Activated CD4-positive, alpha-beta T cell treated with anti-CD3 and anti-CD28 coated beads for 36 hours (primary cell): ENCODE results near the gene TMEM272. TPM values are rescaled to one million over a fixed set of nuclear protein-coding genes. Genes with fewer than 3 reads are reported as not detected.

Experiments used
- ATAC-seq: fragments of 200-7000 bp; cut with Tn5 transposase; one replicate; pipeline ENCODE4 v1.10.0; 2021; ENCODE audit warnings: mild to moderate bottlenecking, moderate library complexity
- CTCF ChIA-PET: fragments of 350-600 bp; sonication (Branson Sonifier 250); formaldehyde crosslinking; loops from one replicate; lab custom pipeline; 2021; ENCODE audit warnings: antibody characterized with exemption; lab: Charles Lee
- POLR2A ChIA-PET: fragments of 350-600 bp; sonication (Branson Sonifier 250); formaldehyde crosslinking; loops from one replicate; lab custom pipeline; 2021; ENCODE audit warnings: antibody characterized with exemption, inconsistent platforms; lab: Charles Lee
- DNase-seq: peaks from one replicate; pipeline ENCODE4 v3.0.0-alpha.2; 2020
- H3K27ac Mint-ChIP-seq: one replicate; pipeline ENCODE4 v1.8.0; 2021; ENCODE audit warnings: mixed read lengths
- H3K27me3 Mint-ChIP-seq: one replicate; pipeline ENCODE4 v1.8.0; 2021; ENCODE audit warnings: mixed read lengths
- H3K36me3 Mint-ChIP-seq: one replicate; pipeline ENCODE4 v1.8.0; 2021; ENCODE audit warnings: low read depth, mixed read lengths
- H3K4me1 Mint-ChIP-seq: one replicate; pipeline ENCODE4 v1.8.0; 2021; ENCODE audit warnings: mixed read lengths
- H3K4me3 Mint-ChIP-seq: one replicate; pipeline ENCODE4 v1.8.0; 2021; ENCODE audit warnings: mild to moderate bottlenecking, moderate library complexity, mixed read lengths
- H3K9me3 Mint-ChIP-seq: one replicate; pipeline ENCODE4 v1.8.0; 2021; ENCODE audit warnings: low read depth, mixed read lengths
- intact Hi-C, 2 experiments: fragments of 100-400 bp; cut with DNase I in 1 of 2; cut with micrococcal nuclease in 1 of 2; formaldehyde crosslinking; loops; one replicate each; pipeline versions ENCODE4 v1.14.2 to v1.15.1; 2022 to 2024; cut with DNase I, micrococcal nuclease
- total RNA-seq, 2 experiments: library from RNA; stranded (reverse); gene quantifications; one replicate each; pipeline ENCODE4 v1.2.3, GENCODE V29; 2021

TMEM272 gene
- total RNA-seq, 2 experiments from 2014 or later: 0.18 to 0.33 TPM

DNA sequence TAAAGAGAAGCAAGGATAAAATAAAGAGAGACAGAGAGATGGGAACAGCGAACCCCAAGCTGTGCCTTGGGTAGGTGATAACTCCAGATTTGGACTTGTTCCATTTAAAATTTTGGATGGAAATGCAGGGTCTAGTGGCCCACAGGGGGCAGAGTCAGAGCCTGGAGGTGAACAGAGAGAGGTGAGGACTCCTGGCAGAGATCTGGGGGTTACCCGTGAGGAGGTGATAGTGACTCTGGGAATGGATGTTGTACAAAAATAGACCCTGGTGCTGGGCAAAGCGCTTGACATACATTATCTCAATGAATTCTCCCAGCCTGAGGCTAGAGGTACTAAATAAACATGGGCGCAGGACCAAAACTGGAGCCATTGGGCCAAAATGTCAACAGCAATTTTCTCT is 26.7 kb downstream of the TMEM272 start:
- CTCF ChIA-PET: interaction anchor here (0.6 to 12.6 kb wide), 5 partner anchors 8 to 309 kb away, joined by 3 to 154 read pairs (median 3); no protein-coding TSS in a partner anchor
- Mint-ChIP-seq H3K27me3 (no peaks in the 10 kb centered on the region), H3K4me3 (peak overlapping the region; percentile 33), H3K4me1 (peaks cover 95% of the 10 kb centered on the region), H3K27ac (peak overlapping the region; percentile 85), H3K9me3 (no peaks in the 10 kb centered on the region), H3K36me3 (no peaks in the 10 kb centered on the region)
- peak; percentile 30 for DNase-seq
- POLR2A ChIA-PET: interaction anchor here (0.9 kb wide), 1 partner anchor 13 kb away, joined by 3 read pairs; no protein-coding TSS in a partner anchor
- intact Hi-C loops: loop anchor here (2.0 to 10.0 kb wide), 4 partner anchors 13 to 377 kb away; partner anchors contain the start of genes ATP7B (in 1 of the 2) and DHRS12 (in 1 of the 2)
- no peak for ATAC-seq

DNA sequence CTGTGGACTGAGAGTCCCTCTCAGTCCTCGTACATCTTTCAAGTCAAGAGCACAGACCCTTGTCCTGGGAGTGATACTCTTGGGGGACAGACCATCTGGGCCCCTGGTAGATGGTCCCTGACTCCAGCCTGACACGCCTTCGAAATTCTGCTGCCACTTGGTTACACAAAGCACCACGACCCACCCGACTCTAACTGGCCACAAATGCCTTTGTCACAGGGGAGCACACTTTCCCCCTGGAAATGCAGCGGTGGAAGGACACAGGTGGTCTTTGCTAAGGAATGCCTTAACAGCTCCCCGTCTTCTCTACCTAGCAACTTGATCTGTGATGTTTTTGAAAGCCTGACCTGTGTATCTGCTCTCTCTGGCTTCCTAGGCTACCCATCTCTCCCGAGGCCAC is 27.3 kb downstream of the TMEM272 start:
- H3K9me3 Mint-ChIP-seq: no peaks in the 10 kb centered on the region
- ATAC-seq (no peak), DNase-seq (no peak)
- peak overlapping the region; percentile 85 for H3K27ac Mint-ChIP-seq
- no peaks in the 10 kb centered on the region for H3K27me3 Mint-ChIP-seq
- CTCF ChIA-PET: interaction anchor here (0.6 to 12.6 kb wide), 5 partner anchors 7 to 309 kb away, joined by 3 to 154 read pairs (median 3); no protein-coding TSS in a partner anchor
- peaks cover 94% of the 10 kb centered on the region for H3K4me1 Mint-ChIP-seq
- intact Hi-C loops: loop anchor here (2.0 to 10.0 kb wide), 4 partner anchors 13 to 377 kb away; partner anchors contain the start of genes ATP7B (in 1 of the 2) and DHRS12 (in 1 of the 2)
- peak overlapping the region; percentile 4 for H3K4me3 Mint-ChIP-seq
- POLR2A ChIA-PET: no interaction called here
- no peaks in the 10 kb centered on the region for H3K36me3 Mint-ChIP-seq

DNA sequence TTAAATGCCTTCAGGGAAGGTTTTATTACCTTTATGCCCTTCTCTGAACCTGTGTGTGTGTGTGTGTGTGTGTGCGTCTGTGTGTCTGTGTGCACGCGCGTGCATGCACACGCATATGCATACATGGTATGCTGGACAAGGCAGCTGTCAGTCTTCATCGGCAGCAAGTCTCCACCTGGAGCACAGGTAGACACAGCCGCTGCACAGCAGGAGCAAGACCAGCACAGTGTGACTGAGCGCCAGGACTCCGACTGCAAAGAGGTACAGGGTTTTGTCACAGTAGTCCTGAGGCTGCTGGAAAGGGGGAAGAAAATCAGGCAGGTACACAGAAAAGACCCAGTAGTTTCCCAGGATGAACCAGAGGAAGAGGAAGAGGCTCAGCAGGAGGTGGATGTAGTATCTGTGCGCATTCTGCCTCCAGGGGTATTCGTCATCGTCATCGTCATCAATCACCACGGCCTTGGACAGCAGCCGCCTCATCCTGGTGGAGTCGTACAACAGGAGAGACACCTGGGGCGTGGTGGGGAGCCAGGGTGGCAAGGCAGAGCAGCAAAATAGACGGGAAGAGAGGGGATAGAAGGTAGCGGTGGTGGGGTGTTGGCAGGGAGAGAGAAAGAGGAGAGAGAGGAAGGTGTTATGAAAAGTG is 28.2 kb downstream of the TMEM272 start:
- ATAC-seq (no peak), DNase-seq (no peak)
- Mint-ChIP-seq H3K4me1 (peaks cover 93% of the 10 kb centered on the region), H3K27me3 (no peaks in the 10 kb centered on the region), H3K4me3 (no peak overlapping the region), H3K9me3 (no peaks in the 10 kb centered on the region), H3K27ac (peak overlapping the region; percentile 61), H3K36me3 (no peaks in the 10 kb centered on the region)
- intact Hi-C loops: loop anchor here (5.0 to 10.0 kb wide), 2 partner anchors 91 to 378 kb away; no protein-coding TSS in a partner anchor
- POLR2A ChIA-PET: no interaction called here
- CTCF ChIA-PET: interaction anchor here (1.4 to 12.1 kb wide), 11 partner anchors 7 to 378 kb away, joined by 7 to 154 read pairs (median 15); no protein-coding TSS in a partner anchor

DNA sequence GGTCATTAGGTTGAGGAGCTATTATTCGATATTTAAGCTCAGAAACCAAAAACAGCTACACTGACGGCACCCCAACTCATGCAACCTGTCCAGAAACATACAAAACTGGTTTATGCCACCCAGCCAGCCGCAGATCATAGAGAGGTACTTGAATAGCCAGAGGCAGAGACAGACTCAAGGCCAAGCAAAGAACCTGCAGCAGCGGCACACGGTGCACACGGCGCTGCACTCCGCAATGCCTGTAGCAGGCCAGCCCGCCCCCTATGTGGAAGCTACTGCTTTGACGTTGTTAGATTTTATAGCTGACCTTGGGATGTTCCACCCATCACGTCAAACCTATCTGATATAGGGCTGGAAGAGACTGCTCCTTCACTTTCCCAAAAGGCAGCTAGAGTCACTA is 29.1 kb downstream of the TMEM272 start:
- ATAC-seq: no peak
- Mint-ChIP-seq H3K4me1 (peaks cover 89% of the 10 kb centered on the region), H3K9me3 (no peaks in the 10 kb centered on the region), H3K4me3 (peak overlapping the region; percentile 56), H3K27me3 (no peaks in the 10 kb centered on the region), H3K36me3 (no peaks in the 10 kb centered on the region), H3K27ac (peak overlapping the region; percentile 83)
- ChIA-PET CTCF (interaction anchor here (0.7 to 12.1 kb wide), 34 partner anchors 8 to 636 kb away, joined by 3 to 154 read pairs (median 4); no protein-coding TSS in a partner anchor), POLR2A (interaction anchor here (0.6 to 1.2 kb wide), 2 partner anchors 10 to 14 kb away, joined by 5 to 6 read pairs; no protein-coding TSS in a partner anchor)
- peak; percentile 30 for DNase-seq
- intact Hi-C loops: loop anchor here (1.0 to 10.0 kb wide), 6 partner anchors 12 to 379 kb away; partner anchors contain the start of gene DHRS12 (in 1 of the 2)

DNA sequence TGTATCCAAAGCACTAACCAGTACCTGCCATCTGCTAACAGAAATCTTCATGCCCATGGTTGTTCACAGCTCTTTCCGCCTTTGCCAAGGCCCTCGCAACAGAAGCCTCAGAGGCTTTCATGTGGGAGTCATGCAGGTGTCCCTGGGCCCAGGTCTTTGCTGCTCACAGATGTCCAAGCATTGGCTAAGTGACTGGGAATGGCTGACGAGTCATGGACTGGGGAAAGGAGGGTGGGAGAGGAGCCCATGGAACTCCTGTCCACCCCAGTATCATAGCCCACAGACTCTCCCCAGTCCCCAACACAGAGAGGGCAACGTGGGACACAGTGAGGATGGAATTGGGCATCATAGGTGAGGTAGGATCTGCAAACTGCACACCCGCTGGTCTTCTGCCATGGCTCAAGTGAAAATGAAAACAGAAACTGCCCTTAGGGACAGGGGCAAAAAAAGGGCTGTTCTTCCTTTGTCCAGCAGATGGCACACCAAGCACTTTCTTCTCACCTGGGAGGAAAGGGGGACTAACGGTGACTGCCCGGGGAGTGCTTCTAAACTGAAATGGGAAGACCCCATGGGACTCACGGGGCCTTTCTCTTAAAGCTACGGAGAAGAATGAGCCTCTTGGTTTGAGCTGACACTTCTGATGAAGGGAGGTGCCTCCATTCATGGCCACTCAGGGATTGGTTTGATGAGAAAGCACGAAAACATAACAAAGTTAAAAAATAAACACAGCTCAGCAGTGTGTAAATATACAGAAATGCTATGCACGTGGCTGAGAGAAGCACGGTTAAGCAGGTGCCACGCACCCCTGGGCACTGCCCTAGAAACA is 29.9 kb downstream of the TMEM272 start:
- H3K9me3 Mint-ChIP-seq: no peaks in the 10 kb centered on the region
- H3K4me3 Mint-ChIP-seq: peak overlapping the region; percentile 56
- H3K36me3 Mint-ChIP-seq: no peaks in the 10 kb centered on the region
- ATAC-seq: peak; percentile 70
- peak overlapping the region; percentile 83 for H3K27ac Mint-ChIP-seq
- H3K4me1 Mint-ChIP-seq: peaks cover 81% of the 10 kb centered on the region
- CTCF ChIA-PET: interaction anchor here (0.6 to 12.1 kb wide), 43 partner anchors 9 to 636 kb away, joined by 3 to 154 read pairs (median 4); partner anchors contain the start of gene ALG11
- H3K27me3 Mint-ChIP-seq: no peaks in the 10 kb centered on the region
- peak; percentile 83 for DNase-seq
- intact Hi-C loops: loop anchor here (1.0 to 10.0 kb wide), 6 partner anchors 11 to 380 kb away; partner anchors contain the start of gene DHRS12 (in 1 of the 2)
- POLR2A ChIA-PET: interaction anchor here (0.6 to 1.2 kb wide), 2 partner anchors 11 to 13 kb away, joined by 5 to 6 read pairs; no protein-coding TSS in a partner anchor

DNA sequence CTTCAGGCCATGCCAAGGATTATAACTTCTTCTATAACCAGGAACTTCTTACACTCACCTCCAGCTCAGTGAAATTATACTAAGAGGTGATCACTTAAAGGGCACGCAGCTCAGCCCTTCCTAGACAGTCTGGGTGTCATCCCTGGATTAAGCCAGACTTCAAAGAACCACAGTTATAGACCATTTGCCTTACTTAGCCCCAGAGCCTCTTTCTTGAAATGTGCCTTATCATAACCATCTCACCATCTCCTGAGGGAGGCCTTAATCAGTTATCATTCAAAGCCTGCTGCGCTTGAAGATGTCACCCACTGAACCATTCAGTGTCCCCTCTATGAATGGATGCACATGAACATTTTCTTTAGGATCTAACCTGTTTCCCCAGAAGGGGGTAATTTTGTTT is 30.9 kb downstream of the TMEM272 start:
- DNase-seq (no peak), ATAC-seq (no peak)
- POLR2A ChIA-PET: interaction anchor here (1.0 kb wide), 1 partner anchor 361 kb away, joined by 3 read pairs; no protein-coding TSS in a partner anchor
- peaks cover 73% of the 10 kb centered on the region for H3K4me1 Mint-ChIP-seq
- intact Hi-C loops: loop anchor here in 1 of 2 experiments (10.0 kb wide), 1 partner anchor 381 kb away; no protein-coding TSS in a partner anchor
- H3K27me3 Mint-ChIP-seq: no peaks in the 10 kb centered on the region
- no peaks in the 10 kb centered on the region for H3K9me3 Mint-ChIP-seq
- CTCF ChIA-PET: interaction anchor here (0.6 to 12.1 kb wide), 20 partner anchors 8 to 617 kb away, joined by 3 to 154 read pairs (median 5); partner anchors contain the start of gene ALG11
- peak overlapping the region; percentile 83 for H3K27ac Mint-ChIP-seq
- no peak overlapping the region for H3K4me3 Mint-ChIP-seq
- H3K36me3 Mint-ChIP-seq: peaks cover 6% of the 10 kb centered on the region

DNA sequence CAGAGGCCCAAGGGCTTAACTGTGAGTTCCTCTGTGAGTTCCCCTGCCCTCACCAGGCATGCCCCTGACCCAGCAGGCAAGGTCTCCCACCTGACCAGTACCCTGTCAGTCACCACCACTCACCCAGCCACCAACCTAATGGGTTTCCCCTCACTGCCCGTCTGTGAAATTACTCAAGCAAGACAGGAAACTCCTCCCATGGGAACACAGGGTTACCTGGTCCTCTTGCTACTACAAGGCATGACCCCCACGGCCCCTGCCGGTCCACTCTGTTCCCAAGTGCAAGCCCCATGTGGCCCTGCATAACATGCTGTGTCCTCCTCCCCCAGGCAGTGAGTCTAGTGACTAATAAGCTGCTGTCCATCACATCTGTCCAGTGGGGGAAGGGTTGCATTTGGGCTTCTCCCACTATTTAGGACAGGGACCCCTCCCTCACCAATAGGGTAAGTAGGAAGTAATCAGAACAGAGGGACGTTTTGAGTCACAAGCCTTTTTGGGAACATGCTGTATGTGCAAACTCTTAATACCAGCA is 33.0 kb downstream of the TMEM272 start:
- CTCF ChIA-PET: interaction anchor here (0.5 to 12.1 kb wide), 4 partner anchors 12 to 20 kb away, joined by 3 to 154 read pairs (median 30); no protein-coding TSS in a partner anchor
- Mint-ChIP-seq H3K9me3 (peaks cover 2% of the 10 kb centered on the region), H3K27me3 (no peaks in the 10 kb centered on the region), H3K27ac (peak overlapping the region; percentile 84), H3K4me1 (peaks cover 58% of the 10 kb centered on the region), H3K36me3 (peaks cover 11% of the 10 kb centered on the region), H3K4me3 (no peak overlapping the region)
- ATAC-seq (peak; percentile 18), DNase-seq (peak; percentile 39)
- intact Hi-C loops: loop anchor here in 1 of 2 experiments (10.0 kb wide), 1 partner anchor 383 kb away; no protein-coding TSS in a partner anchor
- POLR2A ChIA-PET: interaction anchor here (1.0 kb wide), 1 partner anchor 10 kb away, joined by 3 read pairs; no protein-coding TSS in a partner anchor

DNA sequence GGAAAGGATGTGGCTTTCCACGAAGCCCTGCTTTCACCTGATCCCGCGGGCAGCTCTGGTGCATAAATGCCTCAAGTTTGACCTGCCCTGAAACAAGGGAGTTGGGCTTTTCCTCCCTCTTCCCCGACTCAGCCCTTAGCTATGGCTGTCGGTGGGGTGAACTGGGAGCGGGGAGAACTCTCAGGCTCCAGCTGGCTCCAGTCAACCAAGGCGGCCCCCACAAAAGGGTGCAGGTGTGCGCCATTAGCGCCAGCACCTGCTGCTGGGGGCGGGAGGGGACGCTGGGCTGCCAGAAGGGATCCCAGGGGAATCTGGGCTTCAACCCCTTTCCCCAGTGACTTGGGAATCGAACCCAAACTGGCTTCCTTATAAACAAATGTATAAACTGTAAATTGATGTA is 33.9 kb downstream of the TMEM272 start:
- no peaks in the 10 kb centered on the region for H3K27me3 Mint-ChIP-seq
- ATAC-seq (no peak), DNase-seq (no peak)
- H3K4me1 Mint-ChIP-seq: peaks cover 55% of the 10 kb centered on the region
- H3K27ac Mint-ChIP-seq: peak overlapping the region; percentile 45
- H3K36me3 Mint-ChIP-seq: peaks cover 11% of the 10 kb centered on the region
- CTCF ChIA-PET: interaction anchor here (1.4 to 12.1 kb wide), 2 partner anchors 13 to 21 kb away, joined by 5 to 154 read pairs; no protein-coding TSS in a partner anchor
- intact Hi-C loops: loop anchor here in 1 of 2 experiments (10.0 kb wide), 1 partner anchor 384 kb away; no protein-coding TSS in a partner anchor
- H3K4me3 Mint-ChIP-seq: no peak overlapping the region
- POLR2A ChIA-PET: no interaction called here
- H3K9me3 Mint-ChIP-seq: peaks cover 2% of the 10 kb centered on the region

DNA sequence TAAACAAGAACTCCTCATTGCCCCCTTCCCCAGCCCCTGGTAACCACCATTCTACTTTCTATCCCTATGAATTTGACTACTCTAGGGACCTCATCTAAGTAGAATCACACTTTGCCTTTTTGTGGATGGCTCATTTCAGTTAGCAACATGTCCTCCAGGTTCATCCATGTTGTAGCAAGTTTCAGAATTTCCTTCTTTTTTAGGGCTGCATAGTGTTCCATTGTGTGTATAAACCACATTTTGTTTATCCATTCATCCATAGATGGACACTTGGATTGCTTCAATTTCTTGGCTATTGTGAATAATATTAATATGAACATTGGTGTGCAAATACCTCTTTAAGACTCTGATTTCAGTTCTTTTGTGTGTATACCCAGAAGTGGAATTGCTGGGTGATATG is 36.2 kb downstream of the TMEM272 start:
- Mint-ChIP-seq H3K9me3 (peaks cover 2% of the 10 kb centered on the region), H3K4me3 (no peak overlapping the region), H3K36me3 (peaks cover 15% of the 10 kb centered on the region), H3K4me1 (peaks cover 51% of the 10 kb centered on the region), H3K27me3 (no peaks in the 10 kb centered on the region), H3K27ac (no peak overlapping the region)
- DNase-seq: no peak
- no peak for ATAC-seq
- intact Hi-C loops: no loop called here
- POLR2A ChIA-PET: no interaction called here
- CTCF ChIA-PET: interaction anchor here (12.1 kb wide), 1 partner anchor 15 kb away, joined by 154 read pairs; no protein-coding TSS in a partner anchor

DNA sequence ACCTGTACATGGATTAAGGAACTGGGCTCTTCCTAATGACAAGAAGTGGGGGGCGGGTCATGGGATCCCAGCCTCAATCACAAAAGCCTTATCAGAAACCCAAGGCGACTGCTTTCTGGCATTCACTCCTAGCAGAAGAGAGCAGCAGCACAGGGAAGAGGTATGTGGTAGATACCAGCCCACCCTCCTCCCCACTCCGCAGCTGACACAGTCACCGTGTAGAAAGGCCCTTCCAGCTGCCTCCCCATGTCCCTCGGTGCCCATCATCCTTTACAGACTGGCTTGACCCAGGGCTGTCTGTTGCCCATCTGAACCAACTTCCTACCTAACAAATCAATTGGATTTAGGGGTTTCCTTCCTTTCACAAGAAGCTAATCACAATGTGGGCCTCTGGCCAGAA is 37.9 kb downstream of the TMEM272 start:
- Mint-ChIP-seq H3K27ac (no peak overlapping the region), H3K9me3 (peaks cover 2% of the 10 kb centered on the region), H3K4me3 (no peak overlapping the region), H3K36me3 (peaks cover 17% of the 10 kb centered on the region), H3K27me3 (no peaks in the 10 kb centered on the region), H3K4me1 (peaks cover 50% of the 10 kb centered on the region)
- ATAC-seq (no peak), DNase-seq (peak; percentile 4)
- intact Hi-C loops: no loop called here
- ChIA-PET POLR2A (interaction anchor here (0.7 kb wide), 1 partner anchor 523 kb away, joined by 3 read pairs; no protein-coding TSS in a partner anchor), CTCF (interaction anchor here (1.4 to 12.1 kb wide), 3 partner anchors 8 to 25 kb away, joined by 4 to 154 read pairs (median 29); no protein-coding TSS in a partner anchor)
